ENCODE results near the gene EOLA2.
"Not testable (repeated sequence)": the region's sequence is repeated elsewhere in the genome, so short reads cannot be mapped to it uniquely, and the experiment has no call there.

EOLA2 gene

DNA sequence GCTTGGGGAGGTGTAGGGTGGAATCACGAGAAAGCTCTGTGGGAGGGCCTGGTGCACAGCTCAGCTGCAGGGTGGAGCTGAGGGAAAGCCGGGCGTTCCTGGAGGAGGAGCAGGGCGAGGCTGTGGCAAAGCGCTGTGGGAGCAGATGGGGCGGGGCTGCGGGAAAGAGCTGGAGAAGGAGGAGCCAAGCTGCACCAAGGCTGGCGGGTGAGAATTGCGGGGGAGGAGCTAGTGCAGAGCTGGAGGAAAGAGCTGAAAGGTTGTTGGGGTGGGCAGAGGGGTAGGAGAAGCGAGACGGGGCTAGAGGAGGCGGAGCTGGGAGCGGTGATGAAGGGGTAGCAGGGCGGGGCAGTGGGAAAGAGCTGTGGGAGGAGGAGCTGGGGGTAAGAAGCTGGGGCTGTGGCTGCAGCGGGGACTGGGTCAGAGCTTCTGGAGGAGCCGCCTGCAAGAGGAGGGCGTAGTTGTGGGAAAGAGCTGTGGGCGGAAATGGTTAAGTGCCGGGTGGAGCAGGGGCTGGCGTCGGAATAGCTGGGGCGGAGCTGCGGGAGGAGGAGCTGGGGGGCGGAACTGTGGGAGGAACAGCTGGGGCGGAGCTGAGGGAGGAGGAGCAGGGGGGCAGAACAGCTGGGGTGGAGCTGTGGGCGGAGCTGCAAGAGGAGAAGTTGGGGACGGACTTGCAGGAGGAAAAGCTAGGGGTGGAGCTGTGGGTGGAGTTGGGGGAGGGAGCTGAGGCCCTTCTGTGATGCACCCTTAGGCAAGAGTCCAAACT lies 1.8 kb upstream of the EOLA2 start:
- TF ChIP-seq ZNF274 (IDR thresholded peaks at IDR 0.05; ENCODE audit: low read depth, low read length), result no peak
- peak overlapping the region; percentile 68; the same call in 1 of the 2 replicates for H3K4me3 ChIP-seq (ENCODE audit: low read length)

DNA sequence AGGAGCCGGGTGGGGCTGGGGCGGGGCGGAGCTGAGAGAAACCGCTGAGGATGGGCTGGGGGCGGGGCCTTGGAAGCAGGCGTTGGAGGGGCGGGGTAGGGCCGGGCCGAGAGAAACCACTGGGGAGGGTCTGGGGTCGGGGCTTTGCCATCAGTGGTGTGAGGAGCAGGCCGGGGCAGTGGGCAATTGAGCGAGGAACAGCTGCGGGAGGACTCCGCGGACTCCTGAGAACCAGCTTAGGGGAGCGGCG lies 1.3 kb upstream of the EOLA2 start:
- H3K4me3 ChIP-seq (ENCODE audit: low read length), result peak overlapping the region; percentile 68; the same call in 1 of the 2 replicates

DNA sequence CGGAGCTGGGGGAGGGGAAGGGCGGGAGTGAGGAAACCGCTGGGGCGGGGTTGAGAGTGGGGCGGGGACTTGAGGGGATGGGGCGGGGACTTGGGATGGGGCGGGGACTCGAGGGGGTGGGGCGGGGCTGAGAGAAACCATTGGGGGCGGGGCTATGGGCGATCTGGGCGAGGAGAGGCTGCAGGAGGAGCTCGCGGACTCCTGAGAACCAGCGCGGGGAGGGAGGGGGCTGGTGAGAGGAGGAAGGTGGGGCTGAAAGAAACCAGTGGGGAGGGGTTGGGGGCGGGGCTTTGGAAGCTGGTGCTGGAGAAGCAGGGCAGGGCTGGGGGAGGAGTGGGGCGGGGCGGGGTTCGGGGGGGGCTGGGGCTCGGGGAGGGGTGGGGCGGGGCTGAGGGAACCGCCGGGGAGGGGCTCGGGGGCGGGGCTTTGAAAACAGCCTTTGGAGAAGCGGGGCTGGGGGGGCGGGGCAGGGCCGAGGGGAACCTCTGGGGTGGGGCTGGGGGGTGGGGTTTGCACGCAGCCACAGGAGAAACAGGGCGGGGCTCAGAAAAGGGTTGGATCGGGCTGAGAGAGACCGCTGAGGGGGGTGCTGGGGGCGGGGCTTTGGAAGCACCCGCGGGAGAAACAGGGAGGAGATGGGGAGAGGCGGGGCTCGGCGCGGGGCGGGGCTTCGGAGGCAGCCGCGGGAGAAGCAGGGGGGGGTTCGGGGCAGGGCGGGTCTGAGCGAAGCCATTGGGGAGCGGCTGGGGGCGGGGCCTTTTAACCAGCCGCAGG lies 777 bp upstream of the EOLA2 start:
- no peak for TF ChIP-seq ZNF274 (IDR thresholded peaks at IDR 0.05; ENCODE audit: low read depth, low read length)
- no peak overlapping the region for H3K4me3 ChIP-seq (ENCODE audit: low read length)

More for the DNA sequence above, 1.3 kb upstream of the EOLA2 start:
- TF ChIP-seq ZNF274 (IDR thresholded peaks at IDR 0.05; ENCODE audit: low read depth, low read length), result no peak

DNA sequence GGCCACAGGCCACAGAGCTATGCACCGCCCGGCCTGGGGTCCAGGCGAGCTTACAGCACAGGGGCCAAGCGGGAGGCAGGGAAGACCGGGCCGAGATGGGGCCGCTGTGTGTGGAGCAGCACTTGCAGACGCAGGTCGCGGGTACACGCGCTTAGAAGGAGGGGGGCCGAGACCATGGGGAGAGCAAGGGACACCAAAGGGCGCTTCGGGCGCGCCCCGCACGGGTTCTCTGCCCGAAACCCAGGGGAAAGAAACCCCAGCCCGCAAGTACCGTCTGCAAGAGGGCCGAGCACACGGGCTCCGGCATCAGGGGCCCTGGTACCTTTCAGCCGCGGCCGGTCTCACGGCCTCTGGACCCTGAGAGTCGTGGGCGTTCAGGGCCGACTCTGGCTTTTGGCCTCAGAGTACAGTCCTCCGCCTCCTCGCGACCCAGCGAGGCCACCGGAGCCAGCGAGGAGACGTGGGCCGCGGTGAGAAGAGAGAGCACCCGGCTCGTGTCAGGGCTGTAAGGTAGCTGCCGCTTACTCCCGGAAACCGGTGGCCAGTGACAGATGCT lies 342 bp downstream of the EOLA2 start:
- TF ChIP-seq ZNF274 (IDR thresholded peaks at IDR 0.05; ENCODE audit: low read depth, low read length), result no peak

DNA sequence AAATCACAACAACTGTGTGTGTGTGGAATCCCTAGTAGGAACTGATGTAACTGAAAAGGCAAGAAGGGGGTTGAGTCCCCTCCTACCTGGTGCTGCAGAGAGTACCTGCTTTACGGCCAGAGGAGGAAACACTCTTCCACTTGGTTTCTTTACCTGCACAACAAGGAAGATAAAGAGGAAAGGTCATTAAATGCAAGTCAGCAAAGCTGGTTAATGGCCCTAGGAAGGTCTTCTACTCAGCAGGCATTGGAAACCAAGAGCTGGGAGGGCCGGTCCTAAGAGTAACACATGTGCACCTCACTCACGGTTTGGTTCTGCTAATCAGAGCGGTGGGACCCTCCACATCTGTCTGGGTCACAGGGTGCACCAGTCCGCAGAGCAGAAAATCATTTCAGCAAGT lies 963 bp downstream of the EOLA2 start:
- peak overlapping the region; percentile 73 for H3K4me3 ChIP-seq (ENCODE audit: low read length)

More for the DNA sequence above, 342 bp downstream of the EOLA2 start:
- peak overlapping the region; percentile 73 for H3K4me3 ChIP-seq (ENCODE audit: low read length)

DNA sequence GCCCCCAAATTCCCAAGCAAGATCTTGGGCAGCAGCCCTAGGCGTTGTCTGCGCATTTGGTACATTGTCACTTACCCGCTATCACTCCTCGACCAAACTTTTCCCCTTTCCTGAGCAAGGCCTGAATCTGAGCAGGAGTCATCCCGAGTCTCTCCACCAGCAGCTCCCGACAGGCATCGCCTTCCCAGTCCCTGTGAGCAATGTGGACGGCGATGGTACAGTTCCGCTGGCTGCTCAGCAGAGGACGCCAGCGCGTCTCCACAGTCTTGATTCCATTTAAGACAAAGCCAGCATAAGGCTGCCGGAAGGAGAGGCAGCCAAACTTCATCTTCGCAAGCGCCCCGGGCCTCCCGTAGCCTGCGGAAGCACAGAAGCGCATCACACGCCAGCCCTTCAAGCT lies 4.7 kb downstream of the EOLA2 start:
- H3K4me3 ChIP-seq (ENCODE audit: low read length), result not testable (repeated sequence)

DNA sequence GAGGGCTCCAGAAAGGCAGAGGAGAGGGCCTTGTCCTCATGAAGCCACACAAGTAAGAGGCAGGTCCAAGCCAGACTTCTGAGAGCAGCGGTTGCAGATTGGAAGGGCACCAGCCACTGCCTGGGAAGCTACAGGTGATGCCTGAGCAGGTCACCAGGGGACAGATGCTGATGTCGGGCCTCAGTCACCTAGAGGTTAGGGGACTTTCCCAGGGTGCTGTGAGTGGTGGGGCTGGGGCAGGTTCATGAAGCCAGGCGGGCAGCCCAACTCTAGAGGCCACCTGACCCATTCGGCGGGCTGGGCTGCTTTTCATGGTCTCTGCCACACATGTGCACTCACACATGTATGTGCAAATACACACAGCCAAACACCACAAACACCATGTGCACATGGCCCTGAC lies 5.3 kb downstream of the EOLA2 start:
- not testable (repeated sequence) for H3K4me3 ChIP-seq (ENCODE audit: low read length)

DNA sequence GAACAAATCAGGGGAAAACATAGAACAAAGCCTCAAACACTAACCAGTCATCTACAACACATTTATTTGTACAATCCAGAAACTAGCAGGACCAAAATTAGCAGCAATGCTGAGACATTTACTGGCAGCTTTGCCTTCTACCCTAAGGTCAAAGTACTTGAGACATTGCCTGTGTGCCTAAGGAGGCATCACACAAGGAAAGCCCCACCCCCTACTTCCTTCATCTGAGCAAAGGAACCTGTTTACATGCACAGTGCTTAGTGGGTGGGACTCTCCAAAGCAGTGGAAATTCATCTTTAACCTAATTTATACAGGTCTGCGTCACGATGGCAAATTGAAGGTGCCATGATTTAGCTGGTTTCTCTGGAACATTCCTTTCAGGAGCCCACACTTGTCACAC lies 6.1 kb downstream of the EOLA2 start:
- not testable (repeated sequence) for H3K4me3 ChIP-seq (ENCODE audit: low read length)

DNA sequence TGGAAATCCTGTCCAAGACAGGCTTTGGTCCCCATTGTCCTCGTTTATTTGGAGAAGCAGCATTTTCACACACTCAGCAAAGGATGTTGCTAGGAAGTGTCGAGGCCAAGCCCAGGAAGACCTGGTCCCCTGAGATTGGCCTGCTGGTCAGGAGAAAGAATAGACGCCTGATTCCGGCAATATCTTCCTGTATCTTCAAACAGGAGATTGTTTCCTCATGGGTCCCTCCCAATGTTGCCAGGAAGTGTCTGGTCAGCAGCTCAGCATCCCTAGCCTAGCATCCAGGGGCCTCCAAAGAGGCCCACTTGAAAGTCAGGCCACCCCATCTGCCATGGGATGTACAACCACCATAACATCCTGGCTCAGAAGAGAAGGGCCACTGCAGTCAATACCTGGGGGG lies 6.9 kb downstream of the EOLA2 start:
- not testable (repeated sequence) for H3K4me3 ChIP-seq (ENCODE audit: low read length)

DNA sequence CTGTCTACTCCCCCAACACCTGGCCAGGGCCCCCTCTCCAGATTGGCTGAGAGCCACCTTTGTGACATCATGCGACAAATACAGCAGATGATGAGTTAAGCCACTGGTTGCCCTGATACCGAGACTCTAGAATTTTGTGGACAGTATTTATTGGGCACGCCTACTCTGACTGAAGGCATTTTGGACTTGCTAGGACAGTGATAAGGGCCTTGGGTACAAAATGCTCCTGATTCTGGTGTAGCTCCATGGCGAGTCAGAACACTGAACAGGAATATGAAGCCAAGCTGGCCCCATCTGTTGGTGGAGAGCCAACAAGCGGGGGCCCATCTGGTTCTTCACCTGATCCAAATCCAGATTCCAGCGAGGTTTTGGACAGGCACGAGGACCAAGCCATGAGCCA lies 8.9 kb downstream of the EOLA2 start, which contains the start of gene HSFX4:
HSFX4 (plus strand) TSS at position 174 of the 400 bp plus-strand sequence; CDS start at position 246, 72 bp downstream.
- H3K4me3 ChIP-seq (ENCODE audit: low read length), result not testable (repeated sequence)

DNA sequence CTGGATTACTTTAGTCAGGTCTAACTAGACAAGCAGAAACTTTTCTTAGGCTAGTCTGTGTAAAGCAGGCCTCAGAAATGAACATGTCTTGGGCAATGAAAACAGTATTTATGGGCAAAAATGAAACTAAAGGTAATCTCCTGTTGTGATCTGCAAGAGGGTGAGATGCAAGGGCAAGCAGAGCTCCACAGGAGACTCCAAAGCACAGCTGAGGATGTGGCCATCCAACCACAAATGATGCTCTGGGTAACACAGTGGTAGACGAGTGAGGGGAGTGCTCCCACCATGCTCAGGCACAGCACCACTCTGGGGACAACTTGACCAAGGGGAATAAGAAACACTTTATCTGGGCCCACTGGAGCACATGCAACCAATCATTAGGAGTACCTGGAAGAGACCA lies 9.7 kb downstream of the EOLA2 start:
- not testable (repeated sequence) for H3K4me3 ChIP-seq (ENCODE audit: low read length)

DNA sequence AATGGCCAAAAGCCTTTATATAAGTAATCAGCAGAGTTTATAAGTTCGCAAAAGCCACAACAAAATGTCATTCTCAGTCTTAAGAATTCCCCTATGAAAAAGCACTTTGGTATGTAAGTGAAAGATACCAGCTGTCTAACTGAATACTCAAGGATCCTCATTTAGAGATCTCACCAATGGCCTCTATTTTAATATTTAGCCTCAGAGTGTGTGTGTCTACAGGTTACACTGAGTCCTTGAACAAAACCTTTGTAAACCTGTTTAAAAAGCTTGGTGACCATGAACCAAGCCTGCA lies 10.4 kb downstream of the EOLA2 start:
- H3K4me3 ChIP-seq (ENCODE audit: low read length), result not testable (repeated sequence)

DNA sequence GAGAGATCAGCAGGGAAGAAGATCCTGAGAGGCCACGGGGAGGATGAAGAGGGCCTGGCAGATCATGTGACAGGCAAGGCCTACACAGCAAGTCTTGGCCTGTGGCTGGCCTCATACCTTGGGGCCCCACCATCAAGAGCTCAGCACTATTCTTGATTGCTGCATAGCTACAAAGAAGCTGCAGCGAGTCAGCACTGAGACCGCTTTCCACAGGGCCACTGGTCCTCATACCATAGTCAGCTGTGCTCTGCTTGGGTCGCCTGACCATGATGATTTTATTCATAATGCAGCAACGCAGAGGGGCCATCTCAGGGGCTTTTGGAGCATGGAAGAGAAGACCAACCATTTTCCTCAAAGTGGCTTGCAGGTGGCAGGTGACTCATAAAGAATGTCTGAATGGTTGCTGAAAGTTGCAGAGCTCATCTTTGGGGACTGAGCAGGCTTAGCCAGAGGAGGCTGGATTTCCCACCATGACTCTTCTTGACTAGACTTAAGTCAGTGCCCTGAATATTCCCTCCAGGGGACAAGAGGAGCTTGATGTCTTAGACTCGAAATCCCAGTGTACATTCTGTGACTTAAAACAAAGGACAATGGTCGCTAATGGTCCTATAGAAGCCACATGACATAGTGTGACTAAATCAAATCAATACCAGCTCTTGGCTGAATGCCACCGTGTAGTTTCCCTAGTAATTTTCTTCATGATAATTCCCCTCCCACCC lies 10.9 kb downstream of the EOLA2 start:
- not testable (repeated sequence) for H3K4me3 ChIP-seq (ENCODE audit: low read length)

DNA sequence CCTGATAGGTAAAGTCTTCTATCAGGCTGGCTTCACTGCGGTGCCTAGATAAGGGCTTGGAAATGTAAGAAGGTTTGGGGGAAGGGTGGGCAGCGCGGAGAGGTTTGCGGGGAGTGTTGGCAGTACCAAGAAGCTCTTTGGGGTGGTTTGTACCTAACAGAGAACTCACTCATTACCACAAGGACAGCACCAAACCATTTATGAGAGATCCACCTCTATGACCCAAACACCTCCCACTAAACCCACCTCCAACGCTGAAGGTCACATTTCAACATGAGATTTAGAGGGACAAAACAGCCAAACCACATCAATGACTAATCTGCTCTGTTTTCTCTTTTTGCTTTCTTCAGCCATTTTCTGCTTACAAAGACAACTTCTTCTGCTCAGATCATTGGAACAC lies 13.9 kb downstream of the EOLA2 start:
- not testable (repeated sequence) for H3K4me3 ChIP-seq (ENCODE audit: low read length)

DNA sequence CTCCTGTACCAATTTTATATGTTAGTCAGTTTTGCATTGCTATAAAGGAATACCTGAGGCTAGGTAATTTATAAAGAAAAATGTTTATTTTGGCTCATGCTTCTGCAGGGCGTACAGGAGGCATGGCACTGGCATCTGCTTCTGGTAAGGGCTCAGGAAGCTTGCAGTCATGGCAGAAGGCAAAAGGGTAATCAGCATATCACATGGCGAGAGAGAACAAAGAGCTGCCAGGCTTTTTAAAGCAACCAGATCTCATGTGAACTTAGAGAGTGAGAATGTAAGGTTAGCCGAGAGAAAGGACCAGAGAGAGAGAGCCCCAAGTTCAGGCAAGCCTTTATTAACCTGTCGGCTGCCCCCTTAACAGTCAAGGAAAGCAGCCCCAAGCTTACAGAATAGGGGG lies 14.5 kb downstream of the EOLA2 start:
- H3K4me3 ChIP-seq (ENCODE audit: low read length), result not testable (repeated sequence)

Data from GM08714 (cell line).